Left hindlimb (tissue), 1 donor: ENCODE measurements around the gene HORMAD1.
"Not testable (repeated sequence)": the region's sequence is repeated elsewhere in the genome, so short reads cannot be mapped to it uniquely, and the experiment has no call there.

Experiments used
- DNase-seq: peaks from one replicate; pipeline ENCODE4 v3.0.0-alpha.2; 2018

Gene HORMAD1

DNA sequence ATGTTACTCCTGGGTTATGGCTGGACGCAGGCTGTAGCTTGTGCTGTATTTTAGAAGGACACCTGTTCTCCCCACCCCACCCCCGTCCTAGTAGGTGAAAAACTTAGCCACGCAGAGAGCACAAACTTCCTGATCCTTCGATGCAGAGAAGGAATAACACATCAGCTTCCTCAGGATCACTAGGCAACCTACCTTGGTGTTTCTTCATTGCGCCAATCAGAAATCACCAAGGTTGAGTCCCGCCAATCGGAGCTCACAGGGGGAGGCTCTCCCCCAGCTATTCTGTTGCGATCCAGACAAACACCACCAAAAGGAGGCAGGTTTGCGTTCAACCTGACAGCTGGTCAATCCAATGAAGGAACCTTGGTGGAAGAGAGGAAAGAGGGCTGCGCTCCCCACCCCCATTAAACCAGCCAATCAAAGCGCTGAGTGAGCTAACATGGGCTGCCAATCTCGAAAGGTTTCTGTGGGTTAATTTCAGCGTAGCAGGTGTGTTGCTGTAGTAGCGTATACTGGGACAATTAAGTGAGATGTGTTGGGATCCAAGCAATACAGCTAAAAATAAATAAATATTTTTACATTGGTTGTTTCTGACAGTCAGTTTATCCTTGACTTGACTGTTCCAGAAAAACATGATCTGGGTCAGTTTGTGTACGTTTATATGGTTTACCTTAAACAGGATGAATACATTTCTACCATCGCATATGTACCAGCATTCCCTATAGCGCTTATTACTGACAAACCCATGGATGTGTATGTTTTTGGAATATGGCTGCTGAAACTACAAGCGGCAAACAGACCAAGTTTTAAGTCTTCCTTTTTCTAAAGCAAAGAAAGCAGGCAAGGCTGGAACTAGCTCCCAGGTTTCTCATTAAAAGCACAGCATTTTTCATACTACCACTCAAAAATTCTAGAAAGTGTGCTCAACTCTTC, 23.4 kb downstream of the HORMAD1 start, which contains the start of gene GOLPH3L:
Gene GOLPH3L, minus strand, starts transcription at position 160 of the 933 bp plus-strand sequence. CDS start 2,316 bp downstream, outside the sequence.
- DNase-seq = peak; percentile 97

DNA sequence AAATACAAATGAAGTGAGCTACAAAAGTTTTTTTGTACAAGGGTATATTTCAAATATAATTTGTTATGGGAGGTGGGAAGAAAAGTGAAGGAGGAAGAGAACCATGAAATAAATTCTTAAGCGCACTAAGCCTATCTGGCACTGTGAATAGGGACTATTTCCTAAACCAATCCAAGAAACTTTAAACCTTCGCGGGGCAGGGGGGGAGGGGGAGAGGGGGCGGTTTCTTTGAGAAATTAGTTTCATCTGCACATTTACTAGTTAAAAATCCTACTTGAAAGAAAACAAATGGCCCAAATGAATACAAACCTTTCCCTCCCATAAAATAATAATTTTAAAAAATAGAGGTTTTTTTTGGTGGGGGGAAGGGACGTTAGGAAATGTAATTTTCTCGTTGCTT, 24.1 kb downstream of the HORMAD1 start:
- no peak for DNase-seq

DNA sequence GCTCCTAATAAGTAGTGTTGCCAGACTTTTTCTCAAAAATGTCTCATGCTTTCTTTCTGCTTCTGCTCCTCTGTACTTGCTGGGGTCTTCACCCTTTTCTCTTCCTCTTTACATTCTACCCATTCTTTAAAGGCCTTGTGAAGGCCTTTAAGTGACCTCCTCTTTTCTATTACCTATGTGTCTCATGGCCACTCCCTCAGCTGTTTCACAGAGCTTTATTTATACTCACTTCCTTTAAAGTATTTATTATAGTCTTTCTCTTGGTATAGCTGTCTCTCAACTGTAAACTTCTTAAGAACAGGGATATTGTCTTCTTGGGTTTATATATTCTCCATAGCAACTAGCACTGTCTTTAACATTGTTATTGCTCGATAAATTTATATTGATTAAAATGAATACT, 24.5 kb downstream of the HORMAD1 start:
- DNase-seq = no peak

DNA sequence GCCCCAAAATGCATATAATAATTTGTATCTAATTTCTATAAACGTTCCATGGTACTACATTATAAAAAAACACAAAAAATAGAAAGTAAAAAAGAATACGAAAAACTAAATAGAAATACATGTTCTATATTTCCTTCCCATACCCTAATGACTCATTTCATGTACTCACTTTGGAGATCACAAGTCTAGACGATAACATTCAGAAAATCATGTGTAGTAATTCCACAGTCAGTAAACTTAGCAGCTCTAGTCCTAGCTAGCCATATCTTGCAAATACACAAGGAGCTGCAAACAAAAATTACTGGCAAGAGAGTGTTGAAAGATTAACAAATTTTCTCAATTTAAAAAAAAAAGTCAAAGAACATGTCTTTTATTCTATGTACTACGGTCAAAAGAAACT, 25.1 kb downstream of the HORMAD1 start:
- no peak for DNase-seq

DNA sequence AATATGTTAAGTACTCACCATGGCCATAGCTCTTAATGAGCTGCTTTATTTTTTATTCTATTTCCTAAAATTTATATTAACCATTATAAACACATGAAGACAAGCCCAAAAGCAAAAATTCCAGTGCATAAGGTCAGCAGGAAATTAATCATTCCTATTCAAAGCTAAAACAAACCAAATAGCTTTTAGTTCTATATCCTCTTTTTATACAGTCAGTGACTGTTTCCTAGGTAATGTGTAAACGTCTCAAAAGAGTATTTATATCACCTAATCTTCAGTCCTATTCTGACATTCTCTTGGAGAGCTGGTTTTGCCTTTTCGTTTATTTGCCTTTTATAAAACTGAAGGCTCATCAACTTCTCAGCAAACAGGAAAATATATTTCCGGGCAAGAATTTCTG, 28.0 kb downstream of the HORMAD1 start:
- no peak for DNase-seq

DNA sequence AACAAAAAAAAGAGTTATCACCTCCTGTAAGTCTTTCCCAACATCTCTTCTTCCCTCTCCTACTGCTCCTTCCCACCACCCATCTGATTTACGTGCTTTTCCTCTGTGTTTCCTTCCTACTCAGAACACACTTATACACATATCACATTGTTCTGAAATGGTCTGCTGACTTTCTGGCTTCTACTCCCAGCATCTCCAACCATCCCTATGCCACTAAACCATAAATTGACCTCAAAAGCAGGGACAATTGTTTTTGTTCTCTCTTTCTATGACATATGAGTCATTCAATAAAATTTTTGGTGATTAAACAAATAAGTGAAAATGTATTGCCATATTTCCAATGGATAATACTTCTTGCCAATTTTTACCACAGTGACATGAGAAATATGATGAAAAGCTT, 31.9 kb downstream of the HORMAD1 start:
- DNase-seq = no peak

DNA sequence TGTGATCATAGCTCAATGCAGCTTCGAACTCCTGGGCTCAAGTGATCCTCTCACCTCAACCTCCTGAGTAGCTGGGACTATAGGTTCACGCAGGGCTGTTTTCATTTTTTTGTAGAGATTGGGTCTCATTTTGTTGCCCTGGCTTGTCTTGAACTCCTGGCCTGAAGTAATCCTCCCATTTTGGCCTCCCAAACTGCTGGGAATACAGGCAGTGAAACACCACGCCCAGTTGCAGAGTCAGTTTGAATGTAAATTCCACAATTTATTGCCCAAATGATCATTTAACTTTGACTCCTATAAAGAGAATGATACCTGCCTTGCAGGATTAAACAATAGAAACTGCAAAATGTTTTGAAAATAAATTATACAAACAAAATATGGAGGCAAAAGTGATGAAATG, 34.4 kb downstream of the HORMAD1 start:
- DNase-seq = no peak

DNA sequence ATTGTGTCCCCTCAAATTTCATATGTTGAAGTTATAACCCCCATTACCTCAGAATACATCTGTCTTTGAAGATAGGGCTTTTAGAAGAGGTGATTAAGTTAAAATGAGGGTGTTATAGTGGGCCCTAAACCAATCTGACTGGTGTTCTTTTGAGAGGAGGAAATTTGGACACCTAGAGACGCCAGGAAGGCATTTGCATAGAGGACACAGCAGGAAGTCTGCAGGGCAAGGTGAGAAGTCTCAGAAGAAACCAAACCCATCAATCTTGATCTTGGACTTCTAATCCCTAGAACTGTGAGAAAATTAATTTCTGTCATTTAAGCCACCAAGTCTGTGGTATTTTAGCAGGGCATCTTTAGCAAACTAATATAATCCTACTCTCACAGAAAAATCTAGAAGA, 36.8 kb downstream of the HORMAD1 start:
- DNase-seq = no peak

DNA sequence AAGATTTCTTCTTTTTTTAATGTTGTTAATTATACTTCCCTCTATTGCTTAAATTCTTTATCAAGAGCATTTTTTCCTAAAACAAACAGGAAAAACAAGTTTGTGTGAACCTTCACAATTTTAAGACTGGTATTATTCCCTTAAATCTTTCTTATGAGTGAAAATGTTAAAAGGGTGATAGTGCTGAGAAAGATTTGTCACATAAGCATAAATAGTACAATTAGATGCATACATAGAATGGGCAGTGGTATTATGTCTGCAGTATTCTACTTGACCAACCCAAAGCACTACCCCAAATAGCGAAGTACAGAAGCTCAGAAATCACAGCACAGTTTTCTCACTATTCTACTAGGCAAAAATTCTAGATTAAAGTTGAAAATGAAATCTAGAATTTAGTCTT, 41.7 kb downstream of the HORMAD1 start:
- no peak for DNase-seq

DNA sequence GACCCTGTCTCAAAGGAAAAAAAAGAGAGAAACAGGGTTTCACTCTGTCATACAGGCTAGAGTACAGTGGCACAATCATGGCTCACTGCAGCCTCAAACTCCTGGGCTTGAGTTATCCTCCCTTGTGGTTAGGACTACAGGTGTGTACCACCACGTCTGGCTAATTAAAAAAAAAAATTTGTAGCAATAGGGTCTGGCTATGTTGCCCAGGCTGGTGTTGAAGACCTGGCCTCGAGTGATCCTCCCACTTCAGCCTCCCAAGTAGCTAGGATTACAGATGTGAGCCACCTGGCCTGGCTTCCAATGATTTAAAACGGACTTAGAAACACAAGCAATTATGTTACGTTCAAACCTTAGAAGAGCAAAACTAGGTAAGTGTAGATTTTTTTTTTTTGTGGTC, 45.8 kb downstream of the HORMAD1 start:
- DNase-seq = no peak

DNA sequence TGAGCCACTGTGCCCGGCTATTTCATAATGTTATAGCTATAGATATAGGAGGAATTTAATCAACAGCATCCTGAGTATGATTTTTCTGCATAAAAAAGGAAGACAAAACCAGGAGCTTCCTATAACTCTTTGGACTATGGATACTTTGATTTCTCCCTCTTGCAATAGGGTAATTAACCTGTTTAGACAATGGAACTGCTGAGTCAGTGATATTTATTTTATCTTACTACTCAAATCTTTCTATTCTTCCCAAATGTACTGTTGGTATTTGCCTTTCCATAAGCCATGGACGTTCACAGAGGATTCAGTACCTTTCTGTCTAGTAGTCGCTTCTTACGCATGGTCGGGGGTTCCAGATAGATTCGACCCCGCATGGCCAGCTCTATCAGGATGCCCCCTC, 57.4 kb downstream of the HORMAD1 start:
- no peak for DNase-seq

DNA sequence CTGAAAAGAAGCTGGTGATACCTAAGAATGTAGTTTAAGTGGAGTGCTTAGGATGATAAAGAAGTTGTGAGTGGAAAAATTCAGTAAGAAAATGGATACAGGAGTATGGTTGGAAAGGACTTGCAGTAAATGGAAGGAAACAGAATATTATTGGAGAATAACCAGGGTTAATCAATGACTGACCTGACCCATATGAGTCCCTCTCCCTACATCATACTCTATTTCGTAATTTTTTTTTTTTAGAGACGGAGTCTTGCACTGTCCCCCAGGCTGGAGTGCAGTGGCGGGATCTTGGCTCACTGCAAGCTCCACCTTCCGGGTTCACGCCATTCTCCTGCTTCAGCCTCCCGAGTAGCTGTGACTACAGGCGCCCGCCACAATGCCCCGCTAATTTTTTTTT, 57.9 kb downstream of the HORMAD1 start:
- DNase-seq = no peak

DNA sequence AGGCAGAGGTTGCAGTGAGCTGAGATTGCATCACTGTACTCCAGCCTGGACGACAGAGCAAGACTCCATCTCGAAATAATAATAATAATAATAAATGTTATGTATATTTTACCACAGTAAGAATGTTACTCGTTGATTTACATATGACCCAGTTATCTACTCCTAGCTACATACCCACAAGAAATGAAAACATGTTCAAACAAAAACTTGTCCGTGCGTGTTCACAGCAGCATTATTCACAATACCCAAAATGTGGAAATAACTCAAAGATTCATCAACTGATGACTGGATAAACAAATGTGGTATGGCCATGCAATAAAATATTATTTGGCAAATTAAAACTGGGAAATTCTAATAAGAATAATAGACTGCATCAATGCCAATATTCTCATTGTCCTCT, 59.5 kb downstream of the HORMAD1 start:
- no peak for DNase-seq

DNA sequence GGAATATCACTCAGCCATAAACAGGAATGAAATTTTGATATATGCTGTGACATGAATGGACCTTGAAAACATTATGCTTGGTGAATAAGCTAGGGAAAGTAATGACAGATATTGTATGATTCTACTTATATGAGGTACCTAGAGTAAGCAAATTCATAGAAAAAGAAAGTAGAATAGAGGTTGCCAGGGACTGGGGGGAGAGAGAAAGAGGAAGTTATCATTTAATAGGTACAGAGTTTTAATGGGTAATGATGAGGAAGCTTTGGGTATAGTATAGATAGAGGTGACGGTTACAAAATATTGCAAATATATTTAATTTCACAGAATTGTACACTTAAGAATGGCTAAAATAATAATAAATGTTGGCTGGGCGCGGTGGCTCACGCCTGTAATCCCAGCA, 60.1 kb downstream of the HORMAD1 start:
- no peak for DNase-seq

DNA sequence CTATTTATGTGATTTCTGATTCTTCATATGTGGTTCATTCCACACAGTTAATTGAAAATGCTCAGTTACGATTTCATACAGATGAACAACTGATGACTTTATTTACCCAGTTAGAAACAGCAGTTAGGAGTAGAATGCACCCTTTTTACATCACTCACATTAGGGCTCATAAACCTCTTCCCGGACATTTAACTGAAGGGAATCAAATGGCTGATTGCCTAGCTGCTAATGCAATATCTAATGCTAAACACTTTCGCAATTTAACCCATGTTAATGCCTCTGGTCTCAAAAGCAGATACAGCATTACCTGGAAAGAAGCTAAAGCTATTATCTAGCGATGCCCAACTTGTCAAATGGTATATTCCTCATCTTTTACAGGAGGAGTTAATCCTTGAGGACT, 63.6 kb downstream of the HORMAD1 start:
- DNase-seq = not testable (repeated sequence)

DNA sequence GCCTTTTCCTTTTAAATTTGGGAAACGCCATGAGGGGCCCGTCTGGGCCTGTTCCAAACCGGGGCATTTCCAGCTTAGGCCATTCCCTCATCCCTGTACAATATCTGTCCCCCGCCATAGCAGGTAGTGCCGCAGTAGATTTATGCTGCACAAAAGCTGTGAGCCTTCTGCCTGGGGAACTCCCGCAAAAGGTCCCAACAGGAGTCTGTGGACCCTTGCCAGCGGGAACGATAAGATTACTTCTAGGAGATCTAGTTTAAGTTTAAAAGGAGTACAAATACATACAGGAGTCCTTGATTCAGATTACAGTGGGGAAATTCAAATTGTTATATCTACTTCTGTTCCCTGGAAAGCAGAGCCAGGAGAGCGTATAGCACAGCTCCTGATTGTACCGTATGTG, 66.1 kb downstream of the HORMAD1 start:
- not testable (repeated sequence) for DNase-seq

DNA sequence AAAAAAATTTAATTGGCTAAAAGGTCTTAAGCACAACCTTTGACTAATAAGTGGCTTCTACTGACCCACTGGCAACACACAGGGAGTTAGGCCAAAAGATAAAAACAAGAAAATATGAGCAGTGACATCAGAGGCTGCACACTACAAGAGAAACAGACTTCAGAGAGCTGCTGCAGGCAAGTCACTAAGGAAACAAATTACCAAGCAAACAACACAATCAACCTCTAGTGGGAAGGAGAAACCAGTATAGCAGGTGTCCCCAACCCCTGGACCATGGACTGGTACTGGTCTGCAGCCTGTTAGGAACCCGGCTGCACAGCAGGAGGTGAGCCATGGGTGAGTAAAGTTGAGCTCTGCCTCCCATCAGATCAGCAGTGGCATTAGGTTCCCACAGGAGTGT, 70.5 kb downstream of the HORMAD1 start:
- no peak for DNase-seq

DNA sequence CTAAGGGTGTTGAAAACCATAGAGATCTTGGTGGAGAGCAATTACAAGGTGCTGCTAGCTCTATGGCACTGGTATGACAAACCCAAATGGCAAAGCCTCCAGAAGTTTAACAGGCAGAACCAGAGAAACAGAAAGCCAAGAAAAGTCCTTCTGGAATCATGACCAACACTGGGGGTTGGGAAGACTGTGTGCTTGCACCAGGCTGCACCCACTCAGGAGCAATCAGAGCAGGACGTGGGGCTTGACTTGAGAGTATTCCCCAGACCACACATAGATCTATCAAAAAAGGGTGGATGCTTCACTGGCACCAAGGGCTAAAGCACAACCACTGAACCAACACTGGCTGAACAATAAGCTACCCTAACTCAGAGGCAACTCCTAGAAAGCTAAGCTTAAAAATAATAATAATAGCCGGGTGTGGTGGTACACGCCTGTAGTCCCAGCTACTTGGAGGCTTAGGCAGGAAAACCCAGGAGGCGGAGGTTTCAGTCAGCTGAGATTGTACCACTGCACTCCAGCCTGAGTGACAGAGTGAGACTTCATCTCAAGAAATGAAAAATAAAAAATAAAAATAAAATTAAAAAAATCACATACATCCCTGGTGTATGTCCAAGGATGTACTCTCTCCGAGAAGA, 71.1 kb downstream of the HORMAD1 start:
- DNase-seq = no peak
